Right kidney (tissue), 1 donor: Measurements from ENCODE around the gene ARHGAP23.
"Not testable (repeated sequence)": the region's sequence is repeated elsewhere in the genome, so short reads cannot be mapped to it uniquely, and the experiment has no call there.

Experiments used
- DNase-seq: peaks from one replicate; pipeline ENCODE4 v3.0.0-alpha.2; 2016

Gene ARHGAP23

GRCh38 chr17:38512473-38513058 lies 84.3 kb downstream of the ARHGAP23 start:
- DNase-seq: no peak

GRCh38 chr17:38526526-38526925 lies 98.3 kb downstream of the ARHGAP23 start:
- not testable (repeated sequence) for DNase-seq

- not testable (repeated sequence) for DNase-seq
These were observed 99.9 kb downstream of the ARHGAP23 start for GRCh38 chr17:38528141-38528540.

- not testable (repeated sequence) for DNase-seq
These were observed 102.6 kb downstream of the ARHGAP23 start for GRCh38 chr17:38530856-38531255.

GRCh38 chr17:38531761-38532160 lies 103.5 kb downstream of the ARHGAP23 start:
- DNase-seq: not testable (repeated sequence)

GRCh38 chr17:38532451-38532850 lies 104.2 kb downstream of the ARHGAP23 start:
- DNase-seq: no peak

GRCh38 chr17:38533241-38533640 lies 105.0 kb downstream of the ARHGAP23 start:
- no peak for DNase-seq

- DNase-seq: no peak
These were observed 105.7 kb downstream of the ARHGAP23 start for GRCh38 chr17:38533866-38534497.

- DNase-seq: no peak
These were observed 106.2 kb downstream of the ARHGAP23 start for GRCh38 chr17:38534498-38534885.

GRCh38 chr17:38535886-38536285 lies 107.6 kb downstream of the ARHGAP23 start:
- DNase-seq: no peak

GRCh38 chr17:38536661-38537060 lies 108.4 kb downstream of the ARHGAP23 start:
- DNase-seq: no peak

GRCh38 chr17:38538906-38539305 lies 110.6 kb downstream of the ARHGAP23 start:
- DNase-seq: no peak

- no peak for DNase-seq
These were observed 111.1 kb downstream of the ARHGAP23 start for GRCh38 chr17:38539386-38539785.

- DNase-seq: no peak
These were observed 112.3 kb downstream of the ARHGAP23 start for GRCh38 chr17:38540514-38541045.

- no peak for DNase-seq
These were observed 113.0 kb downstream of the ARHGAP23 start for GRCh38 chr17:38541281-38541680.

GRCh38 chr17:38542286-38542685 lies 114.0 kb downstream of the ARHGAP23 start:
- DNase-seq: no peak

- no peak for DNase-seq
These were observed 115.3 kb downstream of the ARHGAP23 start for GRCh38 chr17:38543403-38544174.

- DNase-seq: no peak
These were observed 116.0 kb downstream of the ARHGAP23 start for GRCh38 chr17:38544175-38544838.

GRCh38 chr17:38544839-38545209 lies 116.6 kb downstream of the ARHGAP23 start:
- DNase-seq: no peak

GRCh38 chr17:38545531-38546225 lies 117.4 kb downstream of the ARHGAP23 start:
- no peak for DNase-seq

GRCh38 chr17:38546396-38546795 lies 118.1 kb downstream of the ARHGAP23 start:
- no peak for DNase-seq

- no peak for DNase-seq
These were observed 119.2 kb downstream of the ARHGAP23 start for GRCh38 chr17:38547444-38547843.
